GM12875 (cell line): Measurements from ENCODE around the gene CARD9.

Experiments
- H3K4me3 ChIP-seq: one replicate; pipeline ENCODE4 v1.5.1; 2011; ENCODE audit warnings: low read depth, low read length, control low read depth
- CTCF ChIP-seq: IDR thresholded peaks from 2 replicates; pipeline ENCODE4 v1.5.1; 2011; ENCODE audit warnings: low read depth, mild to moderate bottlenecking, control low read depth, inconsistent platforms, low read length, moderate library complexity, borderline replicate concordance; ENCODE audit not compliant: insufficient read depth

CARD9 gene

GRCh38 chr9:136400038-136400834, 26.8 kb upstream of the CARD9 start, which contains the start of gene SNAPC4:
Gene SNAPC4, minus strand, starts transcription at chr9:136400170. Its CDS starts 1,742 bp downstream, at chr9:136398428.
- peak within 1 kb of the TSS; percentile 96 for H3K4me3 ChIP-seq
- peak; percentile 97 for TF ChIP-seq CTCF

GRCh38 chr9:136399176-136400037, 25.9 kb upstream of the CARD9 start:
- TF ChIP-seq CTCF: no peak
- peak overlapping the region; percentile 96 for H3K4me3 ChIP-seq

GRCh38 chr9:136398286-136398685, 24.8 kb upstream of the CARD9 start:
- TF ChIP-seq CTCF: no peak
- no peak overlapping the region for H3K4me3 ChIP-seq

GRCh38 chr9:136397643-136398042, 24.2 kb upstream of the CARD9 start:
- TF ChIP-seq CTCF: no peak
- no peak overlapping the region for H3K4me3 ChIP-seq

- H3K4me3 ChIP-seq: no peak overlapping the region
- no peak for TF ChIP-seq CTCF
These were observed 22.7 kb upstream of the CARD9 start for GRCh38 chr9:136396219-136396515.

GRCh38 chr9:136395345-136396218, 22.1 kb upstream of the CARD9 start:
- H3K4me3 ChIP-seq: no peak overlapping the region
- TF ChIP-seq CTCF: no peak
